Skin epidermis (tissue), 12 donors: Measurements from ENCODE around the gene KCNH4.

Experiments
- H3K27ac ChIP-seq, 21 experiments: fragments of 200-600 bp; sonication (generic) in 11 of 21; one replicate each; pipeline ENCODE4 v1.5.0; 2020; ENCODE audit warnings: mild to moderate bottlenecking in 3 of 21, inconsistent platforms in 2 of 21, moderate library complexity in 2 of 21
- H3K4me3 ChIP-seq, 7 experiments: fragments of 200-600 bp; sonication (generic) in 2 of 7; one replicate each; pipeline ENCODE4 v1.5.0; 2020; ENCODE audit warnings: inconsistent platforms in 2 of 7, mild to moderate bottlenecking in 2 of 7, moderate library complexity in 1 of 7

Gene KCNH4

GRCh38 chr17:42109086-42109485 is 71.9 kb downstream of the KCNH4 start:
- no peak overlapping the region for H3K4me3 ChIP-seq
- no peak overlapping the region for H3K27ac ChIP-seq

DNA sequence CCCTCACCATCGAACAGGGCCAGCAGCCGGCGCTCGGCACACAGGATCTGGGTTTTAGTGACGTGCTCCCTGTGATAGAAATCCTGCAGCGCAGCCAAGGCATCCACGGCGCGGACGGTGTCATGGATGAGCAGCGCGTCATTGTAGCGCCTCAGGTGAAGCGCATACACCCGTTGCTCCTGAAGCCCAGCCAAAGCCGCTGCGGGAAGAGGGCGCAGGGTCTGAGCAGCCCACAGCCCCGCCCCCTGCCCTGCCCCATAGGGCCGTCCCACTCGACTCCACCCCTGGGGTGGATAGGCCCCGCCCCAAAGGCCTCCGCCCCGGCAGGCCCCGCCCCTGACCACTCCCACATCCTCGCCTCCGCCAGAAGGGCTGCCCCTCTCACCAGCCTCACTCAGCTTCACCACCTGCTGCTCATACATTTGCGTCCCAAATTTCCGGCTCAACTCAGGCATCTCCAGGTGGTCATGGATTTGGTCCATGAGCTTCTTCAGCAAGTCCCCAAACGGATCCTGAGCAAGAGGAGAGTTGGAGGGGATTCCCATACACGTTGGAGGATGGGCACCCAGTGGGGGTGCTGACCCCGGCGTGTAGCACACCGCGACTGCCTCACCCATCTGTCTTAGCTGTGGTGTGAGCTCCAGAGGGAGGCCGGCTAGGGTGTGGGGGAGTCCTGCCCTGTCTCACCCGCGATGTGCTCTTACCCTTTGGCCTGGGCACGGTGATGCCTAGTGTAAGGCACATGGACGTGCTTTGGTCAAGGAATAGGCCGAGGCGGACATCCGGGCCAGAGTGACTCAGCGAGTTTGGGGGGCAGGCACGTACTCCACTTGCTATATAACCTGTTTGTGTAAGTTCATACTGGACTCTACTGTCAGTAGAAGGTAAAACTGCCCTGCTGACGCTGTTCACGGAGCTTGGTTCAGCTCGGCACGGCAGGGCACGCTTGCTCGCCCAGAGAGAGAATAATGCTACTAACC is 73.1 kb downstream of the KCNH4 start:
- no peak overlapping the region for H3K27ac ChIP-seq
- H3K4me3 ChIP-seq, result peak overlapping the region in 3 of 7 experiments; percentile 2 to 15 (median 14)

DNA sequence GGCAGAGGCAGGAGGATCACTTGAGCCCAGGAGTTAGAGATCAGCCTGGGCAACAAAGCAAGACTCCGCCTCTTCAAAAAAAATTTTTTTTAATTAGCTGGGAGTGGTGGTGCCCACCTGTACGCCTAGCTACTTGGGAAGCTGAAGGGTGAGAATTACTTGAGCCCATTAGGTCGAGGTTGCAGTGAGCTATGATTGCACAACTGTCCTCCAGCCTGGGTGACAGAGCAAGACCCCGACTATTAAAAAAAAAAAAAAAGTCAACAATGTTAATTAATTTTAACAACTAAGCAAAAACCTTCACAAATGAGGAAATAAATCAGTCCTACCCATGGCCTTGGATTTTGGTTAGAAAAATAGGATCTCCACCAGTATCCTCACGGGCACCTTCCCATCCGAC is 73.8 kb downstream of the KCNH4 start:
- no peak overlapping the region for H3K27ac ChIP-seq
- H3K4me3 ChIP-seq, result peak overlapping the region in 3 of 7 experiments; percentile 2 to 15 (median 14)
